Measurements from ENCODE around the gene PPP2R1A.

The PPP2R1A gene

DNA sequence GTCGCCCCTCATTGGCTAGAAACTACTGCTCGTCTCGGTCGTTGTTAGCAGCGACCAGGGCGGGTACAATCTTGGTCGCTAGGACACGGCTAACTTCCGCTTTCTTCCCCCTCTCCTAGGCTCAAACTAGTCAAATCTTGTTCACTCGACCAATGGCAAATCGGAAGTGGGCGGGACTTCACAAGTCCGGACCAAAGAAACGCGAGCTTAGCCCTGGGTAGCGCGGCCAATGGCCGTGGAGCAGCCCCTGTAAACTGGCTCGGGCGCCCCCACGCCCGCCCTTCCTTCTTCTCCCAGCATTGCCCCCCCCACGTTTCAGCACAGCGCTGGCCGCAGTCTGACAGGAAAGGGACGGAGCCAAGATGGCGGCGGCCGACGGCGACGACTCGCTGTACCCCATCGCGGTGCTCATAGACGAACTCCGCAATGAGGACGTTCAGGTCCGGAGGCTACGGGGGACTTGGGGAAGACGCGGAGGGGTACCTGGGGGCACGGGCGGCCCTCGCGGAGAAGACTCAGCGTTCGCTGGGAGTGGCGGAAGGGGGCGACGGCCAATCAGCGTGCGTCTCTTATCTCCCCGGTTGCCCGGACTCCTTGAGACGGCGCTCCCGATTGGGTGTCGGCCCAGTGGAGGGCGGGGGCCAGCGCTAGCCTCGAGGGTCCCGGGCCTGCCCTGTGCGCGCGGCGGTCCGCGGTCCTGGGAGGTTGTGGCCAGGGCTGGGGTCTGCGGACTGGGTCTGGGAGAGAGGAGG, at the start of gene PPP2R1A:
TSS of gene PPP2R1A (plus strand) at position 318 of the 752 bp plus-strand sequence. CDS start at position 363, 45 bp downstream.
- peak; percentile 90 for DNase-seq (ENCODE audit: extremely low spot score, insufficient read length, low read depth)
- FAIRE-seq, result peak; percentile 100

GRCh38 chr19:52141203-52141602, 48.6 kb upstream of the PPP2R1A start:
- DNase-seq (ENCODE audit: extremely low spot score, insufficient read length, low read depth), result no peak
- FAIRE-seq, result no peak

DNA sequence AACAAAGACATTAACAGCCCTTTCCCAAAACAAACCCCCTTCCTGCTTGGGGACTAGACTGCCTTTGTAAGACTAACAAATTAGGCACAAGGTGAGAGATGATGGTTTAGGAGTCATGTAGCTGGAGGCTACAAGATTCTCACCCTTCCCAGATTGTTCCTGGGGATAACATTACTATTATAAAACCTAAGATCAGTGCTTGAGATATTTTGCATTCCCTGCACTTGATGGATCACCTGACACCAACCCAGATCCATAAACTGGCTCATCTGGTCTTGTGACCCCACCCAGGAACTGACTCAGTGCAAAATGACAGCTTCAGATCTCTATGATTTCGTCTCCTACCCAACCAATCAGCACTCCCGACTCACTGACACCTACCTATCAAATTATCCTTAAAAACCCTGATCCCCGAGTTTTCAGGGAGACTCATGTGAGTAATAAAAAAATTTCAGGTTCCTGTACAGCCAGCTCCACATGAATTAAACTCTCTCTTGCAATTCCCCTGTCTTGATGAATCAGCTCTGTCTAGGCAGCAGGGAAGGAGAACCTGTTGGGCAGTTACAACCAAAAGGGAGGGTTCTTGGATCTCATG, 47.8 kb upstream of the PPP2R1A start:
- FAIRE-seq (no peak), DNase-seq (ENCODE audit: extremely low spot score, insufficient read length, low read depth) (no peak)

GRCh38 chr19:52148256-52148655, 41.6 kb upstream of the PPP2R1A start:
- FAIRE-seq (no peak), DNase-seq (ENCODE audit: extremely low spot score, insufficient read length, low read depth) (no peak)

GRCh38 chr19:52155596-52156359, 34.1 kb upstream of the PPP2R1A start:
- DNase-seq (ENCODE audit: extremely low spot score, insufficient read length, low read depth) (no peak), FAIRE-seq (no peak)

DNA sequence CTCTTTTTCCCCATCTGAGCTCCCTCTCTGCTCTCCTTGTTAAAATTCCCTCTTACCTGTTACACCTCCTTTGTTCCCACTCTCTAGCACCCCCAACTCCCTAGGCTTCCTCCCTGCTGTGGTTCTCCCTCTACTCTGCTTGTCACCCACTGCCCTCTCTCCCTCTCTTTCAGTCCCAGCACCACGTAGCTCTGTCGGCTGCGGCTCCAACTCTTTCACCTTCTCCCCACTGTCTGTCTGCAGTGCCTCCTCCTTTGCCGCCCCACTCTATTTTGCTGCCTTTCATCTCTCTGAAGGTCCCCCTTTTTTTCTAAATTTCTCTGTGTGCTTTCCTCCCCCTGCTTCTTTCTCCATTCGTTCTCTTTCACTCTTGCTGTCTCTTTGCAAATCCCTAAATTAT, 19.5 kb upstream of the PPP2R1A start:
- DNase-seq (ENCODE audit: extremely low spot score, insufficient read length, low read depth) (no peak), FAIRE-seq (peak; percentile 44)

DNA sequence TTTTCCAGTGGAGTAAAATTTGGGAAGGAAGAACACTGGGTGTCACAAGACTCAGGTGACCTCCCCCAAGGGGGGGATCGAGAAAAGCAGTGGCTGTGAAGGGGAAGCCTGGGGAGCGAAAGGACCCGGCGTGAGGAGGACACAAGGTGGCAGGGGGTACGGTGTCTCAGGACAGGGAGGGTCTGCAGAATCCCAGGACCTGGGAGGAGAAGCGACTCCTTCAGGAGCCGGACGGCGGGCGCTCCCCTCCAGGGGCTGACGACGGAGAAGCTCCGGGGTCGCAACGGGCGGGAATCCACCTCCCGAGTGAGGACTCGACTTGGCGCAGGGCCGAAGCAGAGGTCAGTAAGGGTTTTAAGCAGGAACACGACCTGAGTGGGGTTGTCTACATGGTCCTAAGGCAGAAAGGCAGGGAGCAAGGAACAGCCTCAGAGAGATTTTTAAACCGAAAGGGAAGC, 19.0 kb upstream of the PPP2R1A start:
- no peak for FAIRE-seq

GRCh38 chr19:52171321-52172169, 18.3 kb upstream of the PPP2R1A start, which contains the start of gene ZNF836:
Gene ZNF836 (minus strand): TSS chr19:52171621. CDS start chr19:52168072, 3,549 bp downstream.
- peak; percentile 76 for DNase-seq (ENCODE audit: extremely low spot score, insufficient read length, low read depth)
- peak; percentile 91 for FAIRE-seq

More for the DNA sequence above, 19.0 kb upstream of the PPP2R1A start:
- no peak for DNase-seq (ENCODE audit: extremely low spot score, insufficient read length, low read depth)

DNA sequence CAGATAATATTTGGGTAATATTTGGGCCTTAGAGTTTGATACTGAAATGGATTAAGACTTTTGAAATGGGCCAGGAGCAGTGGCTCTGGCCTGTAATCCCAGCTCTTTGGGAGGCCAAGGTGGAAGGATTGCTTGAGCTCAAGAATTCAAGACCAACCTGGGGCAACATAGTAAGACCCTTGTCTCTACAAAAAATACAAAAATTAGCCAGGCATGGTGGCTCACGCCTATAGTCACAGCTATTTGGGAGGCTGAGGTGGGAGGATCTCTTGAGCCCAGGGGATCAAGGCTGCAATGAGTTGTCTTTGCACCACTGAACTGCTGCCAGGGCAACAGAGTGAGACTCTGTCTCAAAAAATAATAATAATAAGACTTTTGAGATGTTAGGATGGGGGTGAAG, 17.5 kb upstream of the PPP2R1A start:
- FAIRE-seq, result no peak
- no peak for DNase-seq (ENCODE audit: extremely low spot score, insufficient read length, low read depth)

DNA sequence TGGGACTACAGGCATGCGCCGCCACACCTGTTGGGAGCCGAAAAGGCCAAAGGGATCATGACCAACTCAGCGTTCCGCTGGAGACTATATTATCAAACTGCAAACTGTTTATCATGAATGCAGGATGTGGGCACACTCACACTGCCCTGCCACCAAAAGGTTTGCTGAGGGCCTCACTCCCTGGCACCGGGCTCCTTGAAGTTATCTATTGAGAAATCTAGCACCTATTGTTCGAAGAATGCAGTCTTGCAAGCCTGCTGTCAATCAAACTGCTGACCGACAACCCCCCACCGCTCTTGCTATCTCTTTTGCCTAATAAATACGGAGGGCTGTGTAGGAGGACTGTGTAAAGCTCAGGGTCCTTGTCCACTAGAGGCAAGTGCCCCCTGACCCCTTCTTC, 13.3 kb upstream of the PPP2R1A start:
- FAIRE-seq (no peak), DNase-seq (ENCODE audit: extremely low spot score, insufficient read length, low read depth) (no peak)

- DNase-seq (ENCODE audit: extremely low spot score, insufficient read length, low read depth) (no peak), FAIRE-seq (no peak)
Observed at GRCh38 chr19:52187407-52187806, 2.4 kb upstream of the PPP2R1A start.

DNA sequence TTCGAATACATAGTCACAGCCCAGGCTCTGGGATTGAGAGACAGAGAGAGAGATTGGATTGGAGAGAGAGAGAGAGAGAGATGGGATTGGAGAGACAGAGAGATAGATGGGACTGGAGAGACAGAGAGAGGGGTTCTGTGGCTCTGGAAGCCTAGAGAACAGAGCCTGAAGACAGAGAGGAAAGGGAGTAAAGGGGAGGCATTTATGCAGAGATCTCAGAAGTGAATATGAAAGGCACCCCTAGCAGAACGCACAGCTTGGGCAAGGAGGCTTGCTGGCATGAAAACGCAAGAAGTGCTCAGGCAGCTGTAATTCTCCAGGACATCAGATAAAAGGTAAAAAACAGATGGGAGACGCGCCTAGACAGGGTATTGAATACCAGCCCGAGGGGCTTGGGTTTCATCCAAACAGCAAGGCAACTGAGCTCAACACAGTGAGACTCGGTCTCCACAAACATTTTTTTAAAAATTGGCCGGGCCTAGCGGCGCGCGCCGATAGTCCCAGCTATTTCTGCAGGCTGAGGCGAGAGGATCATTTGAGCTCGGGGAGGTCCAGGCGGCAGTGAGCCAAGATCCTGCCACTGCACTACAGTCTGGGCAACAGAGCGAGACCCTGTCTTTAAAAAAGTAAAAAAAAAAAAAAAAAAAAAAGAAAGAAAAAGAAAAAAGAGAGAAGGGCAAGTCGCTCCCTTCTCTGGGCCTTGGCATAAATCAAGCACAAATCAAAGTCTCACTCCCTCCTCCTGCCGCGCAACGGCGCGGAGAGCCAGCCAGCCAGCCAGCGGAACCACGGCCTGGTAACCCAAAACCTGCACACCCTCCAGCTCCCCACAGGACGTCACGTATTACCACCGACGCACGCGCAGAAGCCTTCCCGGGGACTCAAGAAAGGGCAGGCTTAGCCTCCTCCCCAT, 774 bp upstream of the PPP2R1A start:
- DNase-seq (ENCODE audit: extremely low spot score, insufficient read length, low read depth), result no peak
- no peak for FAIRE-seq

- FAIRE-seq (peak; percentile 29), DNase-seq (ENCODE audit: extremely low spot score, insufficient read length, low read depth) (no peak)
Observed at GRCh38 chr19:52190487-52191293, 838 bp downstream of the PPP2R1A start.

- DNase-seq (ENCODE audit: extremely low spot score, insufficient read length, low read depth), result no peak
- no peak for FAIRE-seq
Observed at GRCh38 chr19:52191389-52191788, 1.5 kb downstream of the PPP2R1A start.

GRCh38 chr19:52191951-52192350, 2.1 kb downstream of the PPP2R1A start:
- no peak for DNase-seq (ENCODE audit: extremely low spot score, insufficient read length, low read depth)
- no peak for FAIRE-seq

GRCh38 chr19:52196256-52196967, 6.6 kb downstream of the PPP2R1A start:
- no peak for FAIRE-seq
- DNase-seq (ENCODE audit: extremely low spot score, insufficient read length, low read depth), result no peak

DNA sequence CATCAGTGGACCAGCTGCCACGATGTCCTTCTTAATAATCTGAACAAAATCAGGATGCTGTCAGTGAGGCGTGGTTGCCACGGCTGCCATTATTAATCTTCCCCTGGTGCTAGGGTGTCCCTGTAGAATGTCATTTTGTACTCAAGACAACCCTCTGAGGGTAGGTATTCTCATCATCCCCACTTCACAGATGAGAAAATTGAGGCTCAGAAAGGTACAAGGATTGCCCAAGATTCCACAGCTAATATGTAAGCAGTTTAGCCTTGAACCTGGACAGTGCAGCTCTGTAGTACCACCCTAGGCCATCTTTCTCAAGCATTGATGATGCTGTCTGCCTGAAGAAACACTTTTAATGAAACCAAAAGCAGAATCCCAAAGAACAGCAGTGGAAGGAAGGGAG, 8.1 kb downstream of the PPP2R1A start:
- FAIRE-seq, result no peak
- DNase-seq (ENCODE audit: extremely low spot score, insufficient read length, low read depth), result no peak

Measured in GM18507 (cell line).